ENCODE measurements around the gene EPS8L3.

Gene EPS8L3

DNA sequence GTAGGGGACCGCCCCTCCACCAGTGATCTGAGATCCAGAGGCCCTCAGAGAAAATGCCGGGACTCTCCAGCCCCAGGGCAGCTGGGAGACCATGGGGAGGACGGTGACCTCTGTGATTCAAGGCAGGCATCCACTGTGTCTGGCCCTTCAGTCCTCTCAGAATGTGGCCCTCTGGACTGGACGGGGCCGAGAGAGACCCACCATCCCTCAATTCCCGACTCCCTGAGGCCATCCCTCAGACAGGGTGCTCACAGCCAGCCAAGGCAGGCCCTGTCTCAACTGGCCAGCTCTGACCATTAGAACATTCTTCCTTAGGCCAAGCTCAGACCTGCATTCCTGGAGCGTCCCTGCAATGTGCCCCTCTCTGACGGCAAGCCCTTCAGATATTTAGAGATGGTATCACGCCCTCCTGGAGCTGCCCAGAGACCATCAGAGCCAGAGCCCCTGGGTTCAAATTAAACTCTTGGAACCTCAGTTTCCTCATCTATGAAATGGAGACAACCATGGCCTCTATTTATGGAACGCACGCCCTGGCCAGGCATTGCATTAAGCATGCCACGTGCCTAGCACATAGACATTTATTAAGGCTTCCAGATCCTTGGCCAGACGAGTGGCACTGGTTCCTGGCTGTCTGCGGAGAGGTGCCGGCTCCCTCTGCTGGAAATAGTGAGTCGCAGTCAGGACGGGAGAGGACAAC is 9.6 kb upstream of the EPS8L3 start:
- DNase-seq (ENCODE audit: low read depth): peak; percentile 89
- TF ChIP-seq CTCF (IDR thresholded peaks at IDR 0.05; ENCODE audit: insufficient read depth, low read depth, low read length, missing control alignments): peak; percentile 95
- H3K4me3 ChIP-seq (ENCODE audit: low read length): no peak overlapping the region

GRCh38 chr1:109772658-109773202 is 9.0 kb upstream of the EPS8L3 start:
- no peak for TF ChIP-seq CTCF (IDR thresholded peaks at IDR 0.05; ENCODE audit: insufficient read depth, low read depth, low read length, missing control alignments)
- H3K4me3 ChIP-seq (ENCODE audit: low read length): no peak overlapping the region

DNA sequence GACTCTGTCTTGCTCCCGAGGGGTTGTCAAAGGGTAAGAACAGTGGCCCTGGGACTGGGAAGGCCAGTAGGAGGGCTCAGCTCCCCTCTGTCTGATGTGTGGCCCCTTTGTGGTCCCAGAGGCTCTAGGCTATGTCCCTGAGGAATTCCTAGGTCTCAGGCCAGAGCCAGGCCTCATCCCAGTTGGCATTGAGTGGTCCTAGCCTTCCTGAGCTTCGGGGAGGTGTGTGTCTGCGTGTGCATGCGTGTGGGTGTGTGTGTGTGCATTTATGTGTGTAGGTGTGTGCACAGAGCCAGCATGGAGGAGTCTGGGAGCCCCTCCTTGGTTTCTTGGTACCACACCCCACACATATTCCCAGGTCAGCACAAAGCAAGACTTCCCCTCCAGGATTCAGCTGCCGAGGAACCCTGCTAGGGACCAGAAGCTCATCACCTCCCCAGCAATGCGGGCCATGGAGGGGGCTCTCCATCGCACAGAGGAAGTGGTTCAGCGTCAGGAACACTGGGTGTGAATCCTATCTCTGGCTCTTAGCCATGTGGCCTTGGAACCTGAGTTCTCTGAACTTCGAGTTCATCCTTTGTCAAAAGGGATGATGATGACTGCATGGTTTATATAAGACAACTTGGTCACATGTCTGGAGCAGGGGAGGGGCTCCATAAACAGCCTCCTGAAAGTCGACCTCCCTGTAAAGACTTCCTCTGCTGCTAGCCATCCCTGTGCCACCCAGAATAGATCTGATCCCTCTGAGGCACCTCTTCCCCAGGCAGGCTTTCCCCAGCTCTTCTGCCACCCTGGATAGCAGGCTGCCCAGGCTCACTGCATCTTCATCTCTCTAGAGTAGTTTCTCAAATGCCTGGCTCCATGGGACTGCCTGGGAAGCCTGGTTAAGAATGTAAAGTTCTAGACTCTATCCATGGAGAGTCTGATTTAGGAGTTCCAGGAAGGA is 8.3 kb upstream of the EPS8L3 start:
- no peak overlapping the region for H3K4me3 ChIP-seq (ENCODE audit: low read length)
- DNase-seq (ENCODE audit: low read depth): no peak
- TF ChIP-seq CTCF (IDR thresholded peaks at IDR 0.05; ENCODE audit: insufficient read depth, low read depth, low read length, missing control alignments): no peak

More at GRCh38 chr1:109772658-109773202, 9.0 kb upstream of the EPS8L3 start:
- DNase-seq (ENCODE audit: low read depth): no peak

DNA sequence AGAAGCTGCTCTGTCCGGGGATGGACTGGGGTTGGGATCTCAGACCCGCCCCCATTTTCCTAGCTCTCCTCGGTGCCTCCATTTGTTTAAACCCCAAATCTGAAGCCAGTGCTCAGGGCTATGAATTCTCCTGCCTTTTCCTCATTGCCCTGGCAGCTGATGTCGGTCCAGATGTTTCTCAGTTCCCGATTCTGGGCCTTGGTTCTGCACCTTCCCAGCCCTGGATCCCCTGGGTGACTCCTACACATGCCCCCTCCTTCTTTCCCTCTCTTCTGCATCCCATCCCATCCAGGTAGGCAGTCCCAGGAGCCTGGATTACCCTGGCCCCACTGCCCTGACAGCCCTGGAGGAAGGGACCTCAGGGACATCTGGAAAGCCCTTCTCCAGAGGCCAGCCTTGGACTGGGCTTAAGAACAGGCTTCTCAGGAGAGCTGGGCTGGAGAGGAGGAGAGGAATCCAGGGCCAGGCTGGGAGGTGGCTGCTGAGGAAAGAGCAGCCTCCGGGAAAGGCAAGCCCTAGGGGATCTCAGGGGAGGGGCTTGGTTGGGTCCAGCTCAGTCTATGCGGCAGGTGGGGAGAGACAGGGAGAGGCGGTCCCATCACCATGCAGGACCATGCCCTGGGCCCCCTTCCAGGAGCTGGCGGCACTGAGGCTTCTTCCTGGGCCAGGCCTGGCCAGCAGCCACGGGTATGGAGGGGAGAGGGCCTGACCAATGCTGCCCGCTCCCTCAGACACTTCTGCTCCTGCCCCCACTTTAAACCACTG is 6.8 kb upstream of the EPS8L3 start:
- no peak for DNase-seq (ENCODE audit: low read depth)
- H3K4me3 ChIP-seq (ENCODE audit: low read length): no peak overlapping the region

GRCh38 chr1:109769330-109770078 is 5.8 kb upstream of the EPS8L3 start:
- H3K4me3 ChIP-seq (ENCODE audit: low read length): no peak overlapping the region
- no peak for TF ChIP-seq CTCF (IDR thresholded peaks at IDR 0.05; ENCODE audit: insufficient read depth, low read depth, low read length, missing control alignments)
- DNase-seq (ENCODE audit: low read depth): peak; percentile 83

More for the DNA sequence above, 6.8 kb upstream of the EPS8L3 start:
- TF ChIP-seq CTCF (IDR thresholded peaks at IDR 0.05; ENCODE audit: insufficient read depth, low read depth, low read length, missing control alignments): no peak

- DNase-seq (ENCODE audit: low read depth): no peak
- no peak for TF ChIP-seq CTCF (IDR thresholded peaks at IDR 0.05; ENCODE audit: insufficient read depth, low read depth, low read length, missing control alignments)
- no peak overlapping the region for H3K4me3 ChIP-seq (ENCODE audit: low read length)
These were observed 5.1 kb upstream of the EPS8L3 start for GRCh38 chr1:109768820-109769219.
